ENCODE measurements around the gene NLRP6. TPM values are rescaled to one million over a fixed set of nuclear protein-coding genes. Genes with fewer than 3 reads are reported as not detected.

NLRP6 gene
- total RNA-seq, 2 donors from 2014 or later: 3.5 to 4.3 TPM

Other genes with a start within 250 kb of the NLRP6 start
- gene SCGB1C1, start 85.3 kb upstream of the NLRP6 start, total RNA-seq: not detected
- 10 to 100 TPM; 42.2 to 48.9 TPM for gene BET1L, start 71.0 kb upstream of the NLRP6 start, total RNA-seq
- 10 to 100 TPM; 69.2 to 76.0 TPM for gene RIC8A, start 70.7 kb upstream of the NLRP6 start, total RNA-seq
- 10 to 100 TPM; 17.1 to 17.5 TPM for gene SIRT3, start 42.1 kb upstream of the NLRP6 start, total RNA-seq
- gene PSMD13, start 41.4 kb upstream of the NLRP6 start, total RNA-seq: 10 to 100 TPM; 60.6 to 63.6 TPM
- gene PGGHG, start 10.7 kb downstream of the NLRP6 start, total RNA-seq: 100 to 1,000 TPM; 317 to 350 TPM
- not detected for gene IFITM5, start 21.1 kb downstream of the NLRP6 start, total RNA-seq
- gene IFITM2, start 29.4 kb downstream of the NLRP6 start, total RNA-seq: 100 to 1,000 TPM; 550 to 570 TPM
- gene IFITM1, start 35.6 kb downstream of the NLRP6 start, total RNA-seq: 100 to 1,000 TPM; 344 to 363 TPM
- gene IFITM3, start 42.5 kb downstream of the NLRP6 start, total RNA-seq: 10 to 100 TPM in 1 of 2 donors, 1 to 10 TPM in 1; 2.5 to 25.2 TPM
- gene B4GALNT4, start 91.1 kb downstream of the NLRP6 start, total RNA-seq: 1 to 10 TPM; 6.0 to 8.6 TPM
- gene PKP3, start 115.8 kb downstream of the NLRP6 start, total RNA-seq: not detected
- gene SIGIRR, start 136.6 kb downstream of the NLRP6 start, total RNA-seq: 100 to 1,000 TPM; 353 to 409 TPM
- gene ANO9, start 163.6 kb downstream of the NLRP6 start, total RNA-seq: 100 to 1,000 TPM; 131 to 165 TPM
- gene PTDSS2, start 171.9 kb downstream of the NLRP6 start, total RNA-seq: 10 to 100 TPM; 21.8 to 24.5 TPM
- 100 to 1,000 TPM; 108 to 127 TPM for gene RNH1, start 228.8 kb downstream of the NLRP6 start, total RNA-seq